Measurements from ENCODE around the gene CFAP65. TPM values are rescaled to one million over a fixed set of nuclear protein-coding genes. Genes with fewer than 3 reads are reported as not detected.
A peak's percentile ranks its signal among the peaks of the same experiment; 100 is the strongest.

The CFAP65 gene
- total RNA-seq, 1 donor from 2014 or later = not detected

GRCh38 chr2:219009294-219009693 lies 32.0 kb downstream of the CFAP65 start:
- intact Hi-C loops (cut with micrococcal nuclease) = no loop called here
- no peak for TF ChIP-seq CTCF (IDR thresholded peaks at IDR 0.05; ENCODE audit: borderline replicate concordance)
- DNase-seq = no peak
- Histone ChIP-seq H3K36me3 (no peaks in the 10 kb centered on the region), H3K4me3 (no peak overlapping the region), H3K27me3 (ENCODE audit: low read depth) (peaks cover 92% of the 10 kb centered on the region), H3K4me1 (no peaks in the 10 kb centered on the region), H3K27ac (replicated peaks) (no peak overlapping the region), H3K9me3 (replicated peaks) (no peaks in the 10 kb centered on the region)

- Histone ChIP-seq H3K27me3 (ENCODE audit: low read depth) (peaks cover 100% of the 10 kb centered on the region), H3K4me1 (peaks cover 22% of the 10 kb centered on the region), H3K4me3 (no peak overlapping the region), H3K27ac (replicated peaks) (no peak overlapping the region), H3K36me3 (no peaks in the 10 kb centered on the region), H3K9me3 (replicated peaks) (no peaks in the 10 kb centered on the region)
- no peak for DNase-seq
- no peak for TF ChIP-seq CTCF (IDR thresholded peaks at IDR 0.05; ENCODE audit: borderline replicate concordance)
- intact Hi-C loops (cut with micrococcal nuclease) = no loop called here
Measured at GRCh38 chr2:219003979-219004378, 37.3 kb downstream of the CFAP65 start.

- Histone ChIP-seq H3K4me3 (peak overlapping the region; percentile 35), H3K36me3 (no peaks in the 10 kb centered on the region), H3K27me3 (ENCODE audit: low read depth) (peaks cover 100% of the 10 kb centered on the region), H3K4me1 (peaks cover 22% of the 10 kb centered on the region), H3K27ac (replicated peaks) (no peak overlapping the region), H3K9me3 (replicated peaks) (no peaks in the 10 kb centered on the region)
- DNase-seq = no peak
- no peak for TF ChIP-seq CTCF (IDR thresholded peaks at IDR 0.05; ENCODE audit: borderline replicate concordance)
- intact Hi-C loops (cut with micrococcal nuclease) = no loop called here
Measured at GRCh38 chr2:219003267-219003634, 38.1 kb downstream of the CFAP65 start.

GRCh38 chr2:219002395-219003266 lies 38.7 kb downstream of the CFAP65 start:
- peak overlapping the region; percentile 35 for H3K4me3 ChIP-seq
- intact Hi-C loops (cut with micrococcal nuclease) = no loop called here
- peaks cover 22% of the 10 kb centered on the region for H3K4me1 ChIP-seq
- no peak overlapping the region for H3K27ac ChIP-seq (replicated peaks)
- H3K27me3 ChIP-seq (ENCODE audit: low read depth) = peaks cover 100% of the 10 kb centered on the region
- TF ChIP-seq CTCF (IDR thresholded peaks at IDR 0.05; ENCODE audit: borderline replicate concordance) = peak; percentile 31
- no peak for DNase-seq
- no peaks in the 10 kb centered on the region for H3K36me3 ChIP-seq
- H3K9me3 ChIP-seq (replicated peaks) = no peaks in the 10 kb centered on the region

GRCh38 chr2:219001577-219002394 lies 39.5 kb downstream of the CFAP65 start:
- Histone ChIP-seq H3K9me3 (replicated peaks) (no peaks in the 10 kb centered on the region), H3K36me3 (no peaks in the 10 kb centered on the region), H3K27ac (replicated peaks) (no peak overlapping the region), H3K27me3 (ENCODE audit: low read depth) (peaks cover 100% of the 10 kb centered on the region), H3K4me1 (peaks cover 22% of the 10 kb centered on the region), H3K4me3 (peak overlapping the region; percentile 35)
- DNase-seq = no peak
- intact Hi-C loops (cut with micrococcal nuclease) = no loop called here
- no peak for TF ChIP-seq CTCF (IDR thresholded peaks at IDR 0.05; ENCODE audit: borderline replicate concordance)
